ENCODE results near the gene LILRA2.

The LILRA2 gene

GRCh38 chr19:54606230-54606629, 32.6 kb downstream of the LILRA2 start:
- Histone ChIP-seq H3K27ac (no peak overlapping the region), H3K27me3 (replicated peaks) (no peaks in the 10 kb centered on the region), H3K36me3 (replicated peaks) (no peaks in the 10 kb centered on the region), H3K4me3 (ENCODE audit: low read depth, low read length) (no peak overlapping the region)
- no peak for DNase-seq
- no peak for TF ChIP-seq CTCF (IDR thresholded peaks at IDR 0.05; ENCODE audit: low read depth, low read length, missing control alignments)
- in situ Hi-C loops (cut with HindIII; ENCODE audit: low pct_ligation_motif_present, low sequenced_read_pairs), result no loop called here

DNA sequence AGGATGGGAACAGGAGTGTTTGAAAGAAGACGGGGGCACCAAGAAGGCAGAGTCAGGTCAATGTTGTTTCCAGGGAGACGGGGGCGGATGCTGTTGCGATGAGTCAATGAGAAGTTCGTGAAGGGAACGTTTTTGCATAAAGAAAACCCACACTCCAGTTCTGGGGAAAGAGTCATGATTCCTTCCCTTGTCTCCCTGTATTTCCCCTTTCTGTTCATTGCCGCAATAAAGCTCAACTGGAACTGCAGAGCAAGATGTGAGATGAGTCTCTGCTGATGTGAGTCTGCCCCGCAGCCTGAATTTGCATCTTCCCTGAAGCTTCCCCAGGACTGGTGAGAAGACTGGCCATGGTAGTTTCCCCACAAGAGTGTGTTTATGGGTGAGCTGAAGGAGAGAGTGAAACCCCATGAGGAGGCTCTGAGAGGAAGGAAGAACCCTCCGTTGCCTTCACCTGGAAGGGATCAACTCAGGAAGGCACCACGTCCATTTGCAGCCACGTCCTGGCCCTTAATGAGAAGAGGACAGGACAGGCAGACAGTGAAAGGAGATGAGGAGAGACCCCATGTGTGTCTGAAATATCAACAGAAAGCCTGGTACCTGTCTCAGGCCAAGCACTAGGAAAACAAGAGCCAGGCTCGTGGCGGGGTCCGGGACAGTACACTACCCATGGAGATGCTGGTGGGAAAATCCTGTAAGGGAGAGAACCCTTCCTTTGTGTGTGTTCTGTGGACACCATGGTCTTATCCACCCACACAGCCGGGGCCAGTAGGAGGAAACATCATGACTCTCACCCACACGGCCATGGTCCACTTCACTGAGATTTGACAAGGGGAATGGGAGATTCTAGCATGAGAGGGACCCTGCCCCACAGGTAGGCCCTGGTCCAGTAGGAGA, 33.5 kb downstream of the LILRA2 start:
- in situ Hi-C loops (cut with HindIII; ENCODE audit: low pct_ligation_motif_present, low sequenced_read_pairs), result no loop called here
- DNase-seq, result no peak
- H3K36me3 ChIP-seq (replicated peaks), result no peaks in the 10 kb centered on the region
- no peak overlapping the region for H3K27ac ChIP-seq
- no peaks in the 10 kb centered on the region for H3K27me3 ChIP-seq (replicated peaks)
- no peak for TF ChIP-seq CTCF (IDR thresholded peaks at IDR 0.05; ENCODE audit: low read depth, low read length, missing control alignments)
- no peak overlapping the region for H3K4me3 ChIP-seq (ENCODE audit: low read depth, low read length)

DNA sequence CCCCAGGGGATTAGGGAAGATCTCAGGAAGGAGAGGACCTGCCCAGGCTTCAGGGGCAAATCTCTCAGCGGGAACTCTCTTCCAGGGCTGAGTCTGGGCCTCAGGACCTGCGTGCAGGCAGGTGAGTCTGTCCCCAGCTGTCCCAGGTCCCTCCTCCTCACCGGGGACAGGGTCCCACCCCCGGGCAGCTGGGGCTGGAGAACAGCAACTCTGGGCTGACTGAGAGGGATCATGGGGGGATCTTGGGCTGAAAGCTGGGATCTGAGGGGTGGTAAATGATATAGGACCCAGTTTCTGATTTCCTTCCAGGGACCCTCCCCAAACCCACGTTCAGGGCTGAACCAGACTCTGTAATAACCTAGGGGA, 34.2 kb downstream of the LILRA2 start:
- no peak overlapping the region for H3K27ac ChIP-seq
- H3K4me3 ChIP-seq (ENCODE audit: low read depth, low read length), result no peak overlapping the region
- no peaks in the 10 kb centered on the region for H3K27me3 ChIP-seq (replicated peaks)
- TF ChIP-seq CTCF (IDR thresholded peaks at IDR 0.05; ENCODE audit: low read depth, low read length, missing control alignments), result no peak
- H3K36me3 ChIP-seq (replicated peaks), result no peaks in the 10 kb centered on the region
- in situ Hi-C loops (cut with HindIII; ENCODE audit: low pct_ligation_motif_present, low sequenced_read_pairs), result no loop called here
- DNase-seq, result no peak

GRCh38 chr19:54608205-54608604, 34.6 kb downstream of the LILRA2 start:
- no peak for TF ChIP-seq CTCF (IDR thresholded peaks at IDR 0.05; ENCODE audit: low read depth, low read length, missing control alignments)
- Histone ChIP-seq H3K27me3 (replicated peaks) (no peaks in the 10 kb centered on the region), H3K27ac (no peak overlapping the region), H3K36me3 (replicated peaks) (no peaks in the 10 kb centered on the region), H3K4me3 (ENCODE audit: low read depth, low read length) (no peak overlapping the region)
- DNase-seq, result no peak
- in situ Hi-C loops (cut with HindIII; ENCODE audit: low pct_ligation_motif_present, low sequenced_read_pairs), result no loop called here

DNA sequence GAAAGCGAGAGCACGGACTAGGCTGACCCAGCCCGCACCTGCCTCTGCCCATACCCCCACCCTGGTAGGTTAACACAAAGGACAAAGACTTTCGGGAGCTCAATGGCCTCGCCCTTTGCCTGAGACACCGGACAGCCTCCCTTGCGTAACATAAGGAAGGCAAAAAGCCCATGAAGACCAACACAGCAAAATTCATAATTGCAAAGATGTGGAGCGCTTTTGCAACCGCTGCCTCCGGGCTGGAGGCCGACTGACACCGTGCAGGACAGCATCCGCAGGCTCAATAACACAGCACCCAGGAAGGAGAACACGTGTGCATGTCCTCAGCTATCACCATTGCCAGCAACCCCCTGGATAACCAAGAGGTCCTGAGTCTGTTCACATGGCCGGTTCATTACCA, 35.2 kb downstream of the LILRA2 start:
- DNase-seq, result no peak

More for the DNA sequence above, 35.2 kb downstream of the LILRA2 start:
- Histone ChIP-seq H3K27ac (no peak overlapping the region), H3K4me3 (ENCODE audit: low read depth, low read length) (no peak overlapping the region), H3K36me3 (replicated peaks) (no peaks in the 10 kb centered on the region), H3K27me3 (replicated peaks) (no peaks in the 10 kb centered on the region)
- in situ Hi-C loops (cut with HindIII; ENCODE audit: low pct_ligation_motif_present, low sequenced_read_pairs), result no loop called here
- TF ChIP-seq CTCF (IDR thresholded peaks at IDR 0.05; ENCODE audit: low read depth, low read length, missing control alignments), result no peak

Data from brain microvascular endothelial cell (primary cell).